Kidney (tissue), 14 donors: Measurements from ENCODE around the gene UBE2G2. TPM values are rescaled to one million over a fixed set of nuclear protein-coding genes. Genes with fewer than 3 reads are reported as not detected.

Experiments used
- DNase-seq, 5 donors: peaks; one replicate each; pipeline ENCODE4 v3.0.0-alpha.2; 2013 to 2020
- FAIRE-seq: peaks from 2 replicates; lab custom pipeline; 2012; peaks lifted over from hg19 to GRCh38; lab: Jason Lieb, UNC
- H3K27ac ChIP-seq, 2 donors: one replicate each; pipeline ENCODE4 v1.7.0; 2013; ENCODE audit warnings: low read depth in 2 of 2, low read length in 2 of 2, inconsistent platforms in 1 of 2
- H3K27me3 ChIP-seq: one replicate; pipeline ENCODE4 v1.7.1; 2013; ENCODE audit warnings: low read length, inconsistent platforms; ENCODE audit not compliant: control insufficient read depth, insufficient read depth
- H3K36me3 ChIP-seq, 3 donors: one replicate each; pipeline versions ENCODE4 v1.7.0 to v1.7.1; 2013; ENCODE audit warnings: low read length in 3 of 3, control low read depth in 1 of 3, inconsistent platforms in 1 of 3; ENCODE audit not compliant: insufficient read depth in 3 of 3, control insufficient read depth in 2 of 3
- H3K4me1 ChIP-seq, 3 donors: one replicate each; pipeline versions ENCODE4 v1.7.0 to v1.7.1; 2013; ENCODE audit warnings: low read length in 3 of 3, inconsistent platforms in 1 of 3, low read depth in 1 of 3; ENCODE audit not compliant: control insufficient read depth in 2 of 3, insufficient read depth in 2 of 3
- H3K4me3 ChIP-seq, 3 donors: one replicate each; pipeline versions ENCODE4 v1.7.0 to v1.8.1; 2013; ENCODE audit warnings: low read length in 3 of 3, control low read depth in 1 of 3, inconsistent platforms in 1 of 3
- H3K9ac ChIP-seq, 3 donors: one replicate each; pipeline versions ENCODE4 v1.7.0 to v1.7.1; 2013; ENCODE audit warnings: low read length in 3 of 3, control low read depth in 1 of 3, inconsistent platforms in 1 of 3
- H3K9me3 ChIP-seq, 3 donors: one replicate each; pipeline versions ENCODE4 v1.7.0 to v1.7.1; 2013; ENCODE audit warnings: low read length in 3 of 3, control low read depth in 1 of 3, inconsistent platforms in 1 of 3; ENCODE audit not compliant: control insufficient read depth in 2 of 3, insufficient read depth in 1 of 3
- intact Hi-C: fragments of 100-400 bp; cut with DNase I; formaldehyde crosslinking; loops from one replicate; pipeline ENCODE4 v1.11.1; 2022
- polyA plus RNA-seq: library from polyadenylated mRNA; stranded (reverse); fragments of 350-450 nt; fragmentation: Illumina TruSeq; extraction: RNeasy Lipid Tissue Mini Kit (QIAGEN cat#74804); gene quantifications from one replicate; pipeline ENCODE4 v1.2.3, GENCODE V29; 2014; ENCODE audit warnings: low read depth, low replicate concordance; ENCODE audit not compliant: insufficient read depth
- total RNA-seq: library from RNA; stranded (reverse); fragmentation: NEBNext Ultra II Directional; extraction: Animal tissue kit (Norgen Biotek cat#: 25700); gene quantifications from one replicate; pipeline ENCODE4 v1.2.1, GENCODE V29; 2021
- TF ChIP-seq, protein P1 (sequence below): IDR thresholded peaks from 3 replicates; pipeline ENCODE4 v1.5.1; 2012; ENCODE audit warnings: mild to moderate bottlenecking, moderate library complexity, borderline replicate concordance; ENCODE audit not compliant: insufficient read depth; ENCODE audit errors: extremely low read depth
- donor health status: control.
- donor health status: control.
- donor health status: control.
- donor health status: control.
- donor health status: control.
- donor health status: DM: yes; HTN: yes; CAD: no.
- donor health status: Normal renal cell carcinoma (clear cell type).

The UBE2G2 gene
- total and polyA plus RNA-seq, 2 donors from 2014 or later: 39.4 to 86.0 TPM

DNA sequence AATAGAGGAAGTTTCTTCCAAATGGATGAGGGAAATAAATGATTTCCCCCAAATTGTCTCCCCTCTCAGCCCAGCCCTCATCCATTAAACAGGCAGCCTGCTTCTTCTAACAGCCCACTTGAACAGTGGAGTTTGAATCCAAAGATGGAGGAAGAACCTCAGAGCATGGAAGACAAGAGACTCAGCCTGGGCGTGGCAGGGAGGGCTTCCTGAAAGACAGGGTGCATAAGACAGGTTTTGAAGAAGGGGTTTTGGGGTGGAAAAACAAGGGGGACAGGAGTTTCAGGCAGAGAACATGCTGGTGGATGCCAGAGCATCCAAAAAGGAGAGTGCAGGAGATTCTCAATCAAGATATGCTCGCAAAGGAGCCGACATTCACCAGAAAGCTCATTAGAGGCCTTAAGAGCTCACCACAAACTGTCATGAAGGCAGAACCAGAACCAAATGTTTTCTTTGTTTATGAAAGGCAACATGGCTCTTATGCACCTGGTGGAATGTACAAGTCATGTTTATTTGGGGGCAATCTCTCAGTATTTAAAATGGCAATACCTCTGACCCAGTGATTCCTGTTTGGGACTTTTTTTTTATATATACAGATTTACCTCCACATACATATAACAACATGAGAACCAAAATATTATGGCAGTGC lies 63.8 kb downstream of the UBE2G2 start:
- no peaks in the 10 kb centered on the region for H3K4me1 ChIP-seq
- H3K36me3 ChIP-seq: no peaks in the 10 kb centered on the region
- peaks cover 0 to 36% (median 7%) of the 10 kb centered on the region in 3 donors for H3K9me3 ChIP-seq
- no peak overlapping the region for H3K27ac ChIP-seq
- TF ChIP-seq, protein P1, sequence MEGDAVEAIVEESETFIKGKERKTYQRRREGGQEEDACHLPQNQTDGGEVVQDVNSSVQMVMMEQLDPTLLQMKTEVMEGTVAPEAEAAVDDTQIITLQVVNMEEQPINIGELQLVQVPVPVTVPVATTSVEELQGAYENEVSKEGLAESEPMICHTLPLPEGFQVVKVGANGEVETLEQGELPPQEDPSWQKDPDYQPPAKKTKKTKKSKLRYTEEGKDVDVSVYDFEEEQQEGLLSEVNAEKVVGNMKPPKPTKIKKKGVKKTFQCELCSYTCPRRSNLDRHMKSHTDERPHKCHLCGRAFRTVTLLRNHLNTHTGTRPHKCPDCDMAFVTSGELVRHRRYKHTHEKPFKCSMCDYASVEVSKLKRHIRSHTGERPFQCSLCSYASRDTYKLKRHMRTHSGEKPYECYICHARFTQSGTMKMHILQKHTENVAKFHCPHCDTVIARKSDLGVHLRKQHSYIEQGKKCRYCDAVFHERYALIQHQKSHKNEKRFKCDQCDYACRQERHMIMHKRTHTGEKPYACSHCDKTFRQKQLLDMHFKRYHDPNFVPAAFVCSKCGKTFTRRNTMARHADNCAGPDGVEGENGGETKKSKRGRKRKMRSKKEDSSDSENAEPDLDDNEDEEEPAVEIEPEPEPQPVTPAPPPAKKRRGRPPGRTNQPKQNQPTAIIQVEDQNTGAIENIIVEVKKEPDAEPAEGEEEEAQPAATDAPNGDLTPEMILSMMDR: no peak
- no peak overlapping the region for H3K9ac ChIP-seq
- DNase-seq (peak in 1 of 5 donors; percentile 15), FAIRE-seq (no peak)
- no peak overlapping the region for H3K4me3 ChIP-seq
- intact Hi-C loops: no loop called here
- H3K27me3 ChIP-seq: no peaks in the 10 kb centered on the region

DNA sequence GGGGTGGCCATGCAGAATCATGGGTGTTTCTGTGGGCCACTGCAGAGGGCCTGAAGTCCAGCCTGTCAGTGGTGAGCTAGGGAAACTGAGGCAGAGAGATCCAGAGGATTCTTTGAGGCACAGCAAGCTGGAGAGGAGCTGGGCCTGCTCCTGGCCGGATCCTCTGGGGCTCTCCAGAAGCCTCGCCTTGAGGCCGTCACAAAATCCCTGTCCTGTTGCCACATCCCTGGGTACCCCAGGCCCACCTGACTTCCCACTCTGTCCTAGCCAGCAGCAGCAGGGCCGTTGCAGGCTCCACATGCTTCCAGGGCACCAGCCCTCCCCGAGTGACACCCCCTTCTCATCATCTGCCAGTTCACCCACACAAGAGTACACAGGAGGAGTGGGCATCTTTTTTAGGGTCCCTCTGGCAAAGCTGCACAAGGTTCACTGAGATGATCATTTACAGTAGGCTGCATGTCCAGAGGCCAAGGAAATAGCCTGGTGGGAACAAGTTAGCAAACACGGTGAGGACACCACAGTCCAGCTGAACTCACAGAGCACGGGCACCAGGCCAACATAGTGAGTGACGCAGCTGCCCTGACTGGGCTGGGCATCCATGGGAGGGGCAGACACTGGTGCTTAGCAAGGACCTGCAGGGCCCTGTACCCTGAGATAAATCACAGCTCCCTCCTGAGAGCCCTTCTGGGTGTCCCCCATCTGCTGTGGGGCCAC lies 65.2 kb downstream of the UBE2G2 start:
- no peak overlapping the region for H3K9ac ChIP-seq
- DNase-seq (peak in 1 of 5 donors; percentile 24), FAIRE-seq (no peak)
- no peaks in the 10 kb centered on the region for H3K36me3 ChIP-seq
- H3K4me1 ChIP-seq: no peaks in the 10 kb centered on the region
- no peak overlapping the region for H3K4me3 ChIP-seq
- no peak overlapping the region for H3K27ac ChIP-seq
- intact Hi-C loops: no loop called here
- no peaks in the 10 kb centered on the region for H3K27me3 ChIP-seq
- H3K9me3 ChIP-seq: peaks cover 0 to 36% (median 7%) of the 10 kb centered on the region in 3 donors
- TF ChIP-seq, protein P1: no peak

DNA sequence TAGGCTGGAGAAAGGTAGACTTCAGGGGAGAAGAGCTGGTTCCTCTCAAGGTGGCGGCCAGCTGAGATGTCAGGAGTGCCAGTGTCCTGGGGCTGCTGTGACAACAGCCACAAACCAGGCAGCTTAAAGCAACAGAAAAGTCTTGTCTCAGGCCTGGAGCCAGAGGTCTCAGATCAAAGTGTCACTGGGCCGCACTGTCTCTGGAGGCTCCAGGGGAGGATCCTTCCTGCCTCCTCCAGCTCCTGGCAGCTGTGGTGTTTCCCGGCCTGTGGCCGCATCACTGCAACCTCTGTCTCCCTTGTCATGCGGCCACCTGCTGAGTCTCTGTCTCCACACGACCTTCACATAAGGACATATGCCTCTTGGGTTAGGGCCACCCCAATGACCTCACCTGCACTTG lies 65.8 kb downstream of the UBE2G2 start:
- TF ChIP-seq, protein P1: no peak
- no peak overlapping the region for H3K4me3 ChIP-seq
- intact Hi-C loops: no loop called here
- no peaks in the 10 kb centered on the region for H3K36me3 ChIP-seq
- H3K27me3 ChIP-seq: no peaks in the 10 kb centered on the region
- peak in 1 of 5 donors; percentile 10 for DNase-seq
- FAIRE-seq: no peak
- no peak overlapping the region for H3K9ac ChIP-seq
- peaks cover 0 to 36% (median 7%) of the 10 kb centered on the region in 3 donors for H3K9me3 ChIP-seq
- no peaks in the 10 kb centered on the region for H3K4me1 ChIP-seq
- H3K27ac ChIP-seq: no peak overlapping the region
